ENCODE data around the gene ATP9A. TPM values are rescaled to one million over a fixed set of nuclear protein-coding genes. Genes with fewer than 3 reads are reported as not detected.
"Not testable (repeated sequence)": the region's sequence is repeated elsewhere in the genome, so short reads cannot be mapped to it uniquely, and the experiment has no call there.

ATP9A gene
- total RNA-seq, 1 donor from 2014 or later, result 21.2 TPM

DNA sequence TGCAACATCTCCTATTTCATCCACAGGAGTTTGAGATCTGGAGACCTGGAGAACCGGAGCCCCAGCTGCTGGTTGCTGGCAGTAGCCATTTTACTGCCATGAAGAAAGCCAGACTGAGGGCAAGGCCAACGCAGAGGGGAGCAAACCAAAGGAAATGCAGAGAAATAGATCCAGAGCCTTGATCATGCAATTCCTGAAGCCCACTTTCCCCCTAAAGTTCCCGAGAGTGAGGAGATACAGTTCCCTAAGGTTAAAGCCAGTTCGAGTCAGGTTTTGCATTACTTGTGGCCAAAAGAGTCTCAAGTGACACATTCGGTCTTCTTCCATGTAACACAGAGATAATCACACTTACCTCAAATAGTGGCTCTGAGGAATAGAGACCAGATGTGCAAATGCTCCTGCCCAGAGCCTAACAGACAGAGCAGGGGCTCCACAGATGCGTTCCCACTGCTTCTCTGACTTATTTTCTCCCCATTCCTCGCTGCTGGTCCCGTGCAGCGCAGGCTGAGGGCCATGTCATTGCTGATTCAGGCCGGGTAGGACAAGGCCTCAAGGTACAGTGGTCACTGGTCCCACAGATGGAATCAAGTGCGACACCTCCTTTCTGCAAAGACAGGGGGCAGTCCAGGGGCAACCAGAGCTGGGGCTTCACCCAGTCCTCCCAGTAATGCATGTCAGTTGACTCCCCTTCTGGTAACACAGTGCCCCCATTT is 190.6 kb downstream of the ATP9A start:
- no peak for ATAC-seq
- intact Hi-C loops (cut with DNase I), result no loop called here

DNA sequence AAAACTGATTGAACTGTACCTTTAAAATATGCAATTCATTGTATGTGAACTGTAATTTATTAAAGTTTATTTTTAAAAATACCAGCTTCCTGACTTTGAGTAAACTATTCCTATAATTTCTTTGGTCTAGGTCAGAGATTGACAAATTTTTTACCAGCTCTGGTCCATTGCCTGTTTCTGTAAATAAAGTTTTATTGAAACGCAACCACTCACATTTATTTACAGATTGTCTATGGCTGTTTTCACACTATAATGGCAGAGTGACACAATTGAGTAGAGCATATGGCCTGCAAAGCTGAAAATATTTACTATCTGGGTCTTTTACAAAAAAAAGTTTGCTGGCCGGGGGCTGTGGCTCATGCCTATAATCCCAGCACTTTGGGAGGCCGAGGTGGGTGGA is 192.7 kb downstream of the ATP9A start:
- DNase-seq (ENCODE audit: missing footprints) (no peak), ATAC-seq (no peak)
- intact Hi-C loops (cut with DNase I), result no loop called here

More for the DNA sequence above, 190.6 kb downstream of the ATP9A start:
- DNase-seq (ENCODE audit: missing footprints), result no peak

DNA sequence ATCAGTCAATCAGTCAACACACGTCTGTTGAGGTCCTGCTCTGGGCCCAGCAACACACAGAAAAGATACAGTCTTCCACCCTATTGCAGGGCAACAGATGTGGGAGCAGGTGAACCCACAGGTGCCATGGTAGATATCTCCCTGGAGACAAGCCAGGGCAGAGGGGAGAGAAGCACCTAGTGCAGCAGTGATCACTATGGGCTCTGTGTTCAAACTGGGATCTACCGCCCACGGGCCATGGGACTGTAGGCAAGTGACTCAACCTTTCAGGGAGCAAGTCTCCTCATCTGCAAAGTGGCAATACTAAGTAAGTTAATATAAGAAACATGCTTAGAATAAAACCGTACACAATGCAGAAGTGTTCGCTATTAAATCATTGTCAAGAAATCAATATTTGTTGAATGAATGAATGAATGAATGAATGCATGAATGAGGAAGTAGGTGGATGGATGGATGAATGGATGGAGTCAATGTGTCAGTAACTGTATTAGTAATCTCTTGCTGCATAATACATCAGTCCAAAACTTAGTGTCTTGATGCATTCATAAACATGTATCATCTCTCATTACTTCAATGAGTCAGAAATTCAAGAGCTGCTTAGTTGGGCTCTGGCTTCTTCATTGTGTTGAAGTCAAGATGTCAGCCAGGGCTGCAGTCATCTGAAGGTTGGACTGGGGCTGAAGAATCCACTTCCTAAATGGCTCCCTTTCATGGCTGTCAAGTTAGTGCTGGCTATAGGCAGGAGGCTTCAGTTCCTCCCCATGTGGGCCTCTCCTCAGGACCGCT is 193.7 kb downstream of the ATP9A start:
- no peak for ATAC-seq
- intact Hi-C loops (cut with DNase I), result no loop called here
- DNase-seq (ENCODE audit: missing footprints), result no peak

DNA sequence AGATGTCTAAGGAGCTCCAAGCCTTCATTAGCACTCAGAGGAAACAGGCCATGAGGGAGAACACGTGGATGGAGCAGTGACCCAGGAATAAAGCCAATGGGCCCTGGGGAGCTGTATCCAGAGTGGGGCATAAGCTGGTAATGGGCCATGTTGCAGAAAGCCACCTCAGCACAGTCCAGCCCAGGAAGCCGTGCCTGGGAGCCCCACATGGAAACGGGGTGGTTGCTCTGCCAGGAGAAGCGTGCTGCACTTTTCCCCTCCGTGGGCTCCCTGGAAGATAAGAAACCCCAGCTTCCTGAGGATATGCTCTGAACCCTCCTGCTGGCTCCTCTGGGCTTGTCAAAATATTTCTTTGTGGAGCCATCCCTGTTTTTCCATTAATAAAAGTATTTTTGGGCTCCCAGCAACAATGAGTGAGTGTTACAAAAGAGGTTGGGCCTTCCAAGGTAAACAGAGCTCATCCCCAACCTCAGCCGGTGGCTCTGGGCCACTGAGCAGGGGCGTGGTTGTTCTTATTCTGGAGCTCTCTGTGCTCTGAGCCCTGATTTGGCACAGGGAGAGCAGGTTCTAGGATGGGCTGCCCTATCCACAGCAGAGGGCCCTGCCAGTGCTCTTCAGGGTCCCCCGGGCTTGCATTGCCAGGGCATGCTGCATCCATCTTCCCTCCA is 194.5 kb downstream of the ATP9A start:
- DNase-seq (ENCODE audit: missing footprints) (no peak), ATAC-seq (no peak)
- intact Hi-C loops (cut with DNase I), result no loop called here

DNA sequence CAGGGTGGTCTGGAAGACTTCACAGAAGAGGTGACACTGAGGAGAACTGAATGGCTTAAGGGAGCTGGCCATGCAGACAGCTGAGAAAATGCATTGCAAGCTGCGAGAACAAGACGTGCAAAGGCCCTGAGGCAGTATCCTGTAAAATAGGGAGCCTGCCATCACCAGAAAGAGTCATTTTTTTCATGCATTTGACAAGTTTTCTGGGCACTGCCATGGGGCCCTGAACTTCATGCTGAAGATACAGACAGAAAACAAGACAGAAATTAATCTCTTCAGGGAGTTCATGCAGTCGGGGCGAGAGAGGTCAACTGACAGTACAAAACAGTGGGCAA is 196.8 kb downstream of the ATP9A start:
- intact Hi-C loops (cut with DNase I), result no loop called here
- no peak for DNase-seq (ENCODE audit: missing footprints)

DNA sequence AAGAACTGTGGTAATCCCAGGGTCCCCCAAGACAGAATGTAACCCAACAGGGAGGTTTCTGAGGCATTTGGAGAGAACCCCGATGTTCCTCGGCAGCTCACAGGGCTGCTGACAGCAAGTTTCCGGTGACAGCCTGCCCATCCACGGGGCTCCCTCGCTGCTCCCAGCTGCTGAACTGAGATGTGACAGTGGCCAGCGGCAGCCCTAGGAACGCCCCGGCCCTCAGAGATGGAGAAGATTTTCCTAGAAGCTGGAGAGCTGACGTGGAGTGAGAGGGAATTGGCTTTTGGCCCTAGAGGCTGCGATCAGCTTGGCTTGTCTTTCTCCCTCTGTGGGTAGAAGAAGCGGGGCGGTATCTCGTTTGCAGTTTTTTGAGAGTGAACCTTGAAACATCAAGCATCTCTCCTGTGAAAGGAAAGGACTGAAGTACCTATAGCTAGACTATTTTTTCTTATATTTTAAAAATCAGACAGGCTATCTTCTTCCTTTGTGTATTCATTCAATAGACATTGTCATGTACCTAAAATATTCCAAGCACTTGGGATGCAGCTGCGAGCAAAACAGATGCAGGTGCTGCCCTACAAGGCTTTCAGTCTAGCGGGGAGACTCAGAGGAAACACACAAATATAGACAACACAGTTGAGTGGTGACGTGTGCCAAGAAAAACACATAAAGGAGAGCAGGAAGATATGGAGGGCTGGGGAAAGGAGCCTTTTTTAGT is 197.3 kb downstream of the ATP9A start:
- no peak for DNase-seq (ENCODE audit: missing footprints)

More for the DNA sequence above, 196.8 kb downstream of the ATP9A start:
- no peak for ATAC-seq

DNA sequence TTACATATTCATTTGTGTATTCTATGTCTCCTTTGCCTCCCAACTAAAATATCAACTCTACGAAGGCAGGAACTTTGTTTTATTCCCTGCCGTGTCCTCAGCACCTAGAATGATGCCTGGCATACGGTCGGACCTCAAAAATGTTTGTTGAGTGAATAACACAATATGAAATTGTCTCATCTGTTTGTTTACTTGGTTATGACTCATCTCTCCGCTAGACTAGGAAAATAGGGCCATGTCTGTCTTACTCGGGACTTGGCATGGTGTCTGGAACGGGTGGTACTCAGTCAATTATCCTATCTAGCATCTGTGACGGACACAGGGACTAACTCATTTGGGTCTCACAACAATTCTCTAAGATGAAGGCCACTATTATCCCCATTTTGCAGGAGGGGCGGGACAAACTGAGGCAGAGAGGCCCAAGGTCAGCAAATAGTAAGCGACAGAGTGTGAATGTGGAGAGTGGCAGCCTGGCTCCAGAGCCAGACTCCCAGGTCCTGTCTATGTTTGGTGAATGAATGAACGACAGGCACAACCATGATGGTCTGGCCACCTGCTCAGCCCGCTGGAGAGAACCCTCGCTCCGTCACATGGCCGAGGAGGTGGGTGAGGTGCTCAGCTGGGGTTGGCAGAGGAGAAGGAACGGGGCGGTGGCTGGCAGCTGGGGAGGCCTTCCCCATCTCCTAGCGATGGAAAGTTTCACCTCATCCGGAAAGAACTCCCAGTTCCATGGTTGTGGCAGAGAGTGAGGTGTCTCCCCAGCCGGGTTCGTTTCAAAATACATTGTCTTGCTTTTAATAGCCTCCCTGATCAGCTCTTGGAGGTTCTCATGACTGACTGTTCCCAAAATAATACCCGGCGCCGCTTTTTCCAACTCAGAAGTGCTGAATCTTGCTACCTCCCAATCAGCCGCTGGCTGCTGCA is 198.1 kb downstream of the ATP9A start:
- DNase-seq (ENCODE audit: missing footprints), result no peak
- peak; percentile 70 for ATAC-seq
- intact Hi-C loops (cut with DNase I), result no loop called here

More for the DNA sequence above, 197.3 kb downstream of the ATP9A start:
- peak; percentile 67 for ATAC-seq
- intact Hi-C loops (cut with DNase I), result no loop called here

DNA sequence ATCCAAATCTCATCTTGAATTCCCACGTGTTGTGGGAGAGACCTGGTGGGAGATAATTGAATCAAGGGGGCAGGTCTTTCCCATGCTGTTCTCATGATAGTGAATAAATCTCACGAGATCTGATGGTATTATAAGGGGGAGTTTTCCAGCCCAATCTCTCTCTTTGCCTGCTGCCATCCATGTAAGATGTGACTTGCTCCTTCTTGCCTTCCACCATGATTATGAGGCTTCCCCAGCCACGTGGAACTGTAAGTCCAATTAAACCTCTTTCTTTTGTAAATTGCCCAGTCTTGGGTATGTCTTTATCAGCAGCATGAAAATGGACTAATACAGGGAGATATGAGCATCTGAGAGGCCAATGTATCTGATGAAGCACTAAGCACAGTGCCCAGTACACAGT is 199.7 kb downstream of the ATP9A start:
- DNase-seq (ENCODE audit: missing footprints); ATAC-seq; intact Hi-C loops (cut with DNase I): not testable (repeated sequence)

DNA sequence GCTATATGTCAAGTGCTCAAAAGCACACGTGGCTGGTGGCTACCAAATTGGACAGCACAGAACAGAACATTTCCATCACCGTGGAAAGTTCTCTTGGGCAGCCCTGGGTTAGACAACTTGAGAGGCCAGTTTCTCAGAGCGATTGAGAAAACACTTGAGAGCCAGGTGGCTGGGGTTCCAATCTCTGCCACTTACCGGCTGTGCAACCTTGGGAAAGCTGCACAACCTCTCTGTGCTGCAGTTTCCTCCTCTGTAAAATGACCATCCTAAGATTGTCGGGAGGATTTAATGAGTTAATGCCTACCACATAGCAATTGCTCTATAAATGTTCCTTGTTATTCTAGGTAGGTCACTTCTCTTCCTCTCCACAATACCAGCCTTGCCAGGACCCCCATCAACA is 200.6 kb downstream of the ATP9A start:
- intact Hi-C loops (cut with DNase I), result no loop called here
- no peak for ATAC-seq
- DNase-seq (ENCODE audit: missing footprints), result no peak

DNA sequence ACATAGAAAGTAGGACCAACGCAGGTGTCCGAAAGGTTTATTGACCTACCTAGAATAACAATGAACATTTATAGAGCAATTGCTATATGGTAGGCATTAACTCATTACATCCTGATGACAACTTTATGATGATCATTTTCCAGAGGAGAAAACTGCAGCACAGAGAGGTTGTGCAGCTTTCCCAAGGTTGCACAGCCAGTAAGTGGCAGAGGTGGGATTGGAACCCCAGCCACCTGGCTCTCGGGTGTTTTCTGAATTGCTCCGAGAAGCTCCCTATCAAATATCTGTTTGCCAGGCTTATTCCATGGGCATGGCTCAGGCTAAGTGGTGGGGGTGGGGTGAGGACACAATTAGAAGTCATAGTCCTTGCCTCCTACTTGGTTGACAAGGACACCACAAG is 201.6 kb downstream of the ATP9A start:
- DNase-seq (ENCODE audit: missing footprints) (no peak), ATAC-seq (no peak)
- intact Hi-C loops (cut with DNase I), result no loop called here

DNA sequence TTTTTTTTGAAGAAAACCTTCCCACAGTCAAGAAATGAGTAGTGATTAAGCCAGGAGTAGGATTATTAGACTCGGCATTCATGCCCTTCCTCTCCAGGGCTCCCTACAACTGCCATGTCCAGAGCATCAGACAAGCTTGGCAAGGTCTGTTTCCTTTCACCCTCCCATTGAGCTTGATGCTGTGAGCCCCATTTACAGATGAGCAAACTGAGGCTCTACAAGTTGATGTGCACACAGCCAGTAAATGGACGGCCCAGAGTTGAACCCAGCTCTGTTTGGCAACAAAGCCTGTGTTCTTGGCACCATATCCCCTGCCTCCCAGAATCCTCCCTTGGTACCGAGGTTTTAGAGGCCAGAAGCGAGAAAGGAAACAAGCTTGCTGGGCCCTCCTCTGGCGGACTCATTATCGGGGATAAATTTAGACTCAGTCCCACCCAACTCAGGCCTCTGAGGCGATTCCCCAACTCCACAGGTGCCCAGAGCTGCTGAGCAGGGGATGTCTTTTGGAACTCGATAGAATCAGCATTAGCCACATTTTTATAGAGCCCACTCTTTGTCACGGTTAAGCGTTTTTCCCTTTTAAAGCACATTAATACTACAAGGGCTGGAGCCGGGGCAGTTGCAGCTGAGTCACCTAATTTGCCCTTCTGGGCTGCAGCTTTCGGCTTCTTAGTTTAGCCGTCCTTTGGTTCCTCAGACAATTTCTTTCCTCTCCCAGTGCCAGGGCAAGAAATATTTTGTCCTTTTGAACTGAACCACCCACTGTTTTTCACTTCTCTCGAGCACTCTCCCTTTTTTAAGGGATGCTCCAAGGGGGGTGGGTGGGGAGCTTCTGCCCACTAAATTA is 202.7 kb downstream of the ATP9A start:
- intact Hi-C loops (cut with DNase I), result no loop called here
- DNase-seq (ENCODE audit: missing footprints) (no peak), ATAC-seq (no peak)

DNA sequence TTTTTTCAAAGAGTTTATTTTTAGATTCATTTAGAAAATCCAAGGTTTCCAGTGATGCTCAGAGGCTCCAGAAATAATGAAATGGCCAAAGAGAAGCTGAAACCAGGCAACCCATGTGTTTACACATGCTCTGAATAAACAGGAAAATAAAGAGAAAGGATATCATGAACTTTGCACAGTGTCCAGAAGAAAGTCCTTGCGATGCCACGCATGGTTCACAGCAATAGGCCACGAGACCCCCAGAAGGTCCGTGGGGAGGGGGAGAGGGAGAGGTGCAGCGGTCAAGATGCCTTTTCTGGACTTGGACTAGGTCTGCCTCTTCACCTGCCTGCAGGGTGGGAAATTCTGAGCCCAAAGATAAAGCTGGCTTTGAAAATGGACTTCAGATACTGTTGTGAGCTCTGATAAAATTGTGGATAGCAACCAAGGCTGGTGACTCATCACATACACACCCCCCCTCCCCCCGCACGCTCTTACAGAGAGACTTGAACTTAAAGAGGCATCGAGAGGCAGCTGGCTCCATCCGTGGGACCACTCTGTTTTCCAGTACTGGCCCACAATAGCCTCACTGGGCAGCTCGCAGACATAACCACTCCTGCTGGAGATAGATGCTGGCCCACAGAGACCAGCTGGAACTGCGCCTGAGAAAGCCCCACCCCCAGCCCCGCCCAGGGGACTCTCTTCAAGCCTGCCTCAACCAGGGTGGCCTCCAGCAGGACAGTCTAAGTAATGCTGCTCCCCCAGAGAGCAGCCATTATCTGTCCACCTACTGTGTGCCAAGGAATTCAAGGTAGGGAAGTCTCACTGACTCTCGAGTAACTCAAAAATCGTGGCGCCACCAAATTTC is 204.5 kb downstream of the ATP9A start:
- ATAC-seq (peak; percentile 52), DNase-seq (ENCODE audit: missing footprints) (peak; percentile 75)
- intact Hi-C loops (cut with DNase I), result loop anchor here (2.0 to 5.0 kb wide), 4 partner anchors 23 to 176 kb away; no protein-coding TSS in a partner anchor

DNA sequence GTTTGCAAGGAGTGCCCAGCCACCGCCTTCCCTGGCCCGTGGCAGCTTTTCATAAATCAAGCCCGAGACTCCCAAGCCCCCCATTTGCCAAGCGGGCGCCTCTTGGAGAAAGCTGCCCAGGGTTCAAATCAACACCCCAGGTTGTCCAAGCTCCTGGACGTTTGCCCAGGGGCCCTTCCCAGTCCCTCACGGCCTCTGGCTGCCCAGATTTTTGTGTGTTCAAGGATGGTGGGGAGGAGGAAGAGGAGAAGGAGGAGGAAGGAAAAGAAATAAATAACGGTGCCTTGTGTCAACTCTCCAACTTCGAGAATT is 205.1 kb downstream of the ATP9A start:
- ATAC-seq (peak; percentile 18), DNase-seq (ENCODE audit: missing footprints) (no peak)
- intact Hi-C loops (cut with DNase I), result loop anchor here (2.0 to 5.0 kb wide), 4 partner anchors 22 to 176 kb away; no protein-coding TSS in a partner anchor

DNA sequence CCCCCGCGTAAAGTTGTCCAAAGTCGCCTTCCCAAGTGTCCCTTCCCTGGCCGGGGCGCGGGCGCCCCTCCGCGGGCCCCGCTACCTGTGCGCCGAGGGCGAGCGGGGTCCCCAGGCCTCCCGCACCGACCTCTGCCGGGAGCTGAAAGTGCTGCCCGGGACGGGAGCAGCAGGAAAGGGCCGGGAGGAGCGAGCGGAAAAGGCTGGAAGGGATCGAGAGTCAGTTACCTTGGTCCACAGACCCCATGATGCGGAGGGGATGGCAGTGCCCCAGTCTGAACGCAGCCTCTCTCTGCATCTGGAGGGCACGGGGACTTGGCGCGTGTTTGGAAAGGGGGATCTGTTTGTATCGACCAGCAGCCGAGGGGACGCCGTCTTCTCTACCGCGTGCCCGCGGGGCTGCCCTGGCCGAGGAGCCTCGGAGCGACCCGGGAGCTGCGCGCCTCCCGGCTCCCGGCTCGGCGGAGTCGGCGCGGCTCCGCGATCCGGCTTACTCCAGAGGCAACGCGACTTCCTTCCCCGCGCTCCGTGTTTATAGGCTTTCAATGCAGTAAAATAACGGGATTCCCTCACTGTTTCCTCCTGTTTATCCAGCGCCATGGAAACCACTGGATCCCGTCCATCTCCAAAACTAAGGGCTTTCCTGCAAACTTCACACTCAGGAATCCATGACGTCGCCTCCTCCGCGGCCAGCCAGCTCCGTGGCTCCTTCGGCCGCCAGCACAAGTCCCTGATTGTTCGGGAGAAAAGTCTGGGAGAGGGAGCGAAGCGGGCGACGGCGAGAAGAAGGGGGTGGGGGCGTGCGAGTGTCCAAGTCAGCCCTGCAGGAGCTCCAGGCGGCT is 205.6 kb downstream of the ATP9A start:
- DNase-seq (ENCODE audit: missing footprints), result peak; percentile 89
- intact Hi-C loops (cut with DNase I), result loop anchor here (2.0 to 5.0 kb wide), 4 partner anchors 22 to 175 kb away; no protein-coding TSS in a partner anchor
- ATAC-seq, result peak; percentile 83

DNA sequence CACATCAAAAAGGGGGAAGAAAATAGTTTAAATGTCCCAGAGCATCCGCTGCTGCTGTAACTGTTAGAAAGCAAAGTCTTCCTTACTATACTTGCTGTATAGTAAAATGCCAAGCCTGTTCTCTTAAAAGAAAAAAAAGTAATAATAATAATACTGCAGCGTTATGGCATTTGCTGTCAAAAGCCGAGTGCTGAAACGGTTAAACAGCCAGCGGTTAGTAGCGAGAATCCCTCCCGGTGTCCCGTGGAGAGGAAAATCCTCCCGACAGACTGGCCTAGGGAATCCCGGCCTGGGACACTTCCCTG is 206.2 kb downstream of the ATP9A start:
- intact Hi-C loops (cut with DNase I), result loop anchor here (2.0 to 5.0 kb wide), 4 partner anchors 21 to 175 kb away; no protein-coding TSS in a partner anchor
- no peak for ATAC-seq
- no peak for DNase-seq (ENCODE audit: missing footprints)
